Lung (tissue), 16 donors: ENCODE results near the gene OLR1. TPM values are rescaled to one million over a fixed set of nuclear protein-coding genes. Genes with fewer than 3 reads are reported as not detected.
"Not testable (repeated sequence)": the region's sequence is repeated elsewhere in the genome, so short reads cannot be mapped to it uniquely, and the experiment has no call there.

ENCODE experiments used
- ATAC-seq: fragments of 200-7000 bp; cut with Tn5 transposase; one replicate; pipeline ENCODE4 v1.9.1; 2020; ENCODE audit warnings: moderate number of reproducible peaks; ENCODE audit not compliant: insufficient read depth, low FRiP score
- DNase-seq, 3 donors: peaks; one replicate each; pipeline ENCODE4 v3.0.0-alpha.2; 2013 to 2017
- H3K27ac ChIP-seq, 2 donors: one replicate each; pipeline ENCODE4 v1.5.1; 2013; ENCODE audit warnings: mild to moderate bottlenecking in 2 of 2, moderate library complexity in 2 of 2, control low read depth in 1 of 2, inconsistent platforms in 1 of 2, low read depth in 1 of 2, low read length in 1 of 2
- H3K27me3 ChIP-seq, 3 donors: one replicate each; pipeline ENCODE4 v1.5.1; 2013; ENCODE audit warnings: low read length in 2 of 3; ENCODE audit not compliant: control insufficient read depth in 3 of 3, insufficient read depth in 3 of 3
- H3K36me3 ChIP-seq, 4 donors: one replicate each; pipeline ENCODE4 v1.5.1; 2013; ENCODE audit warnings: low read length in 4 of 4, mild to moderate bottlenecking in 1 of 4, moderate library complexity in 1 of 4; ENCODE audit not compliant: control insufficient read depth in 4 of 4, insufficient read depth in 4 of 4
- H3K4me1 ChIP-seq, 5 donors: one replicate each; pipeline ENCODE4 v1.5.1; 2013; ENCODE audit warnings: low read length in 5 of 5, mild to moderate bottlenecking in 2 of 5, moderate library complexity in 1 of 5; ENCODE audit not compliant: control insufficient read depth in 5 of 5, insufficient read depth in 5 of 5
- H3K4me3 ChIP-seq: one replicate; pipeline ENCODE4 v1.5.1; 2013; ENCODE audit warnings: mild to moderate bottlenecking, control low read depth, moderate library complexity
- H3K9ac ChIP-seq, 2 donors: one replicate each; pipeline ENCODE4 v1.5.1; 2013; ENCODE audit warnings: low read length in 2 of 2, control low read depth in 1 of 2; ENCODE audit not compliant: insufficient read depth in 1 of 2
- H3K9me3 ChIP-seq, 4 donors: one replicate each; pipeline ENCODE4 v1.5.1; 2013; ENCODE audit warnings: low read length in 3 of 4, mild to moderate bottlenecking in 1 of 4, moderate library complexity in 1 of 4; ENCODE audit not compliant: control insufficient read depth in 4 of 4, insufficient read depth in 3 of 4
- CTCF ChIP-seq: IDR thresholded peaks from 2 replicates; pipeline ENCODE4 v1.5.1; 2012; ENCODE audit warnings: mild to moderate bottlenecking; ENCODE audit errors: control extremely low read depth, extremely low read depth
- WGBS, 2 donors: extraction: QIAGEN DNeasy Blood & Tissue Kit; methylation state at CpG; one replicate each; pipeline ENCODE4 v1.1.7; 2013; 5-methylcytosine and 5-hydroxymethylcytosine counted together
- long read RNA-seq, 5 donors: transcript quantifications; one replicate each; lab custom pipeline, GENCODE V29; 2026
- polyA plus RNA-seq, 2 donors: library from polyadenylated mRNA; stranded (reverse); fragments of 200-250 nt; gene quantifications; one replicate each; pipeline ENCODE4 v1.2.1, GENCODE V29; 2013
- total RNA-seq, 2 donors: library from RNA; depleted of rRNA in 1 of 2; stranded (reverse); fragments of >200 nt in 1 of 2; gene quantifications; one replicate each; pipeline ENCODE4 v1.2.1, GENCODE V29; 2014 to 2021
- donor health status: control.
- donor health status: control.
- donor health status: Bipolar disorder and iron deficiency.
- donor health status: healthy.
- donor health status: DM: yes; HTN: yes; CAD: no.

The OLR1 gene
- total RNA-seq (10 to 100 TPM; 11.3 to 52.1 TPM), polyA plus RNA-seq (10 to 100 TPM; 18.6 to 24.6 TPM)
- long read RNA-seq, donor 1, partial matches to known transcripts, result 0 of 1 reads
- long read RNA-seq, donor 1, other reads (novel, unspliced or antisense), result 0 of 1 reads
- long read RNA-seq, donor 2, result 0 reads
- long read RNA-seq, donor 3, result 0 reads
- long read RNA-seq, donor 4, result 0 reads
- long read RNA-seq, donor 5, result 0 reads

GRCh38 chr12:10171973-10172728, at the start of gene OLR1:
OLR1 (minus strand) TSS chr12:10172132; CDS start chr12:10172077, 55 bp downstream.
- no peak for ATAC-seq
- DNase-seq, result no peak
- H3K36me3 ChIP-seq, result no peaks in the 10 kb centered on the region
- no peak within 1 kb of the TSS for H3K27ac ChIP-seq
- no peak within 1 kb of the TSS for H3K4me3 ChIP-seq
- no peaks in the 10 kb centered on the region for H3K27me3 ChIP-seq
- no peaks in the 10 kb centered on the region for H3K9me3 ChIP-seq
- no peak for TF ChIP-seq CTCF
- no peak within 1 kb of the TSS for H3K9ac ChIP-seq
- peaks cover 0 to 4% (median 0%) of the 10 kb centered on the region in 5 donors for H3K4me1 ChIP-seq
- 49 to 71% methylated on average over 7 of the region's 7 CpGs for WGBS, 2 donors

GRCh38 chr12:10220398-10221077, 48.6 kb upstream of the OLR1 start:
- Histone ChIP-seq H3K27ac (peak overlapping the region in 1 of 2 donors; percentile 42), H3K9ac (no peak overlapping the region), H3K4me3 (no peak overlapping the region), H3K4me1 (peaks cover 0 to 18% (median 0%) of the 10 kb centered on the region in 5 donors), H3K27me3 (no peaks in the 10 kb centered on the region), H3K36me3 (peaks cover 16 to 52% (median 33%) of the 10 kb centered on the region in 4 donors), H3K9me3 (no peaks in the 10 kb centered on the region)
- DNase-seq (peak in 2 of 3 donors; percentile 38 to 59), ATAC-seq (peak; percentile 78)
- TF ChIP-seq CTCF, result no peak
- 41 to 53% methylated on average over 8 of the region's 8 CpGs for WGBS, 2 donors

GRCh38 chr12:10218021-10218420, 46.1 kb upstream of the OLR1 start:
- Histone ChIP-seq H3K4me3 (no peak overlapping the region), H3K9ac (no peak overlapping the region), H3K27ac (no peak overlapping the region), H3K4me1 (peaks cover 2 to 25% (median 9%) of the 10 kb centered on the region in 5 donors), H3K9me3 (no peaks in the 10 kb centered on the region), H3K27me3 (no peaks in the 10 kb centered on the region), H3K36me3 (peaks cover 16 to 38% (median 27%) of the 10 kb centered on the region in 4 donors)
- TF ChIP-seq CTCF, result no peak
- ATAC-seq (no peak), DNase-seq (no peak)
- 90 to 94% methylated on average over 6 of the region's 6 CpGs for WGBS, 2 donors

- DNase-seq, ATAC-seq, H3K9me3 ChIP-seq, H3K4me3 ChIP-seq, H3K27me3 ChIP-seq, H3K9ac ChIP-seq: not testable (repeated sequence)
- Histone ChIP-seq H3K4me1 (peaks cover 2 to 24% (median 9%) of the 10 kb centered on the region in 5 donors), H3K36me3 (peaks cover 0 to 21% (median 11%) of the 10 kb centered on the region in 4 donors), H3K27ac (peak overlapping the region in 1 of 2 donors; percentile 41)
- WGBS, 2 donors, result 90 to 95% methylated on average over 13 of the region's 13 CpGs
Measured at GRCh38 chr12:10215946-10216345, 44.0 kb upstream of the OLR1 start.
